Activated T-helper 17 cell treated with anti-CD3 and anti-CD28 coated beads, Interleukin-2, amount 50 U/mL, for 72 hours (primary cell): Measurements from ENCODE around the gene ZNF524. TPM values are rescaled to one million over a fixed set of nuclear protein-coding genes. Genes with fewer than 3 reads are reported as not detected.

Experiments
- ATAC-seq: fragments of 150-1000 bp; cut with Tn5 transposase; replicated peaks from 2 replicates; pipeline ENCODE4 v1.10.0; 2021; ENCODE audit warnings: mild to moderate bottlenecking, moderate library complexity
- H3K27ac Mint-ChIP-seq: one replicate; pipeline ENCODE4 v1.8.0; 2022; ENCODE audit warnings: mixed read lengths
- H3K27me3 Mint-ChIP-seq: one replicate; pipeline ENCODE4 v1.8.0; 2022; ENCODE audit warnings: mixed read lengths
- H3K36me3 Mint-ChIP-seq: one replicate; pipeline ENCODE4 v1.8.0; 2022; ENCODE audit warnings: low read depth, mild to moderate bottlenecking, mixed read lengths
- H3K4me1 Mint-ChIP-seq: one replicate; pipeline ENCODE4 v1.8.0; 2022; ENCODE audit warnings: mixed read lengths
- H3K4me3 Mint-ChIP-seq: one replicate; pipeline ENCODE4 v1.8.0; 2022; ENCODE audit warnings: mild to moderate bottlenecking, mixed read lengths
- H3K9me3 Mint-ChIP-seq: one replicate; pipeline ENCODE4 v1.8.0; 2022; ENCODE audit warnings: mixed read lengths
- total RNA-seq, 2 donors: library from RNA; stranded (reverse); gene quantifications; one replicate each; pipeline ENCODE4 v1.2.3, GENCODE V29; 2022

ZNF524 gene
- total RNA-seq, 2 donors from 2014 or later: 20.1 to 25.3 TPM

- H3K9me3 Mint-ChIP-seq: no peaks in the 10 kb centered on the region
- H3K4me3 Mint-ChIP-seq: no peak overlapping the region
- ATAC-seq: no peak
- H3K27ac Mint-ChIP-seq: no peak overlapping the region
- H3K36me3 Mint-ChIP-seq: peaks cover 51% of the 10 kb centered on the region
- peaks cover 16% of the 10 kb centered on the region for H3K4me1 Mint-ChIP-seq
- H3K27me3 Mint-ChIP-seq: no peaks in the 10 kb centered on the region
These were observed 52.4 kb downstream of the ZNF524 start for GRCh38 chr19:55652311-55653128.

Other genes starting within 250 kb of the ZNF524 start
- gene COX6B2, start 245.6 kb upstream of the ZNF524 start, total RNA-seq: under 1 TPM; 0.15 to 0.50 TPM
- not detected for gene GARIN5B, start 237.0 kb upstream of the ZNF524 start, total RNA-seq
- under 1 TPM; 0.15 to 0.95 TPM for gene IL11, start 229.8 kb upstream of the ZNF524 start, total RNA-seq
- gene TMEM190, start 223.5 kb upstream of the ZNF524 start, total RNA-seq: not detected
- 10 to 100 TPM in 1 of 2 donors, 1 to 10 TPM in 1; 7.2 to 11.5 TPM for gene TMEM238, start 216.0 kb upstream of the ZNF524 start, total RNA-seq
- 1,000 to 10,000 TPM; 2,155 to 2,438 TPM for gene RPL28, start 214.4 kb upstream of the ZNF524 start, total RNA-seq
- gene UBE2S, start 192.5 kb upstream of the ZNF524 start, total RNA-seq: 100 to 1,000 TPM; 183 to 343 TPM
- under 1 TPM in 1 of 2 donors, not detected in 1; 0.11 TPM for gene SHISA7, start 157.0 kb upstream of the ZNF524 start, total RNA-seq
- gene ISOC2, start 138.6 kb upstream of the ZNF524 start, total RNA-seq: 10 to 100 TPM; 21.2 to 39.5 TPM
- gene C19orf85, start 135.5 kb upstream of the ZNF524 start, total RNA-seq: not detected
- 10 to 100 TPM; 11.1 to 11.3 TPM for gene ZNF628, start 123.7 kb upstream of the ZNF524 start, total RNA-seq
- gene NAT14, start 115.1 kb upstream of the ZNF524 start, total RNA-seq: 10 to 100 TPM in 1 of 2 donors, 1 to 10 TPM in 1; 7.1 to 12.3 TPM
- gene SSC5D, start 111.9 kb upstream of the ZNF524 start, total RNA-seq: under 1 TPM; 0.41 to 0.69 TPM
- gene SBK2, start 63.2 kb upstream of the ZNF524 start, total RNA-seq: not detected
- gene SBK3, start 54.7 kb upstream of the ZNF524 start, total RNA-seq: not detected
- 1 to 10 TPM; 4.7 to 6.5 TPM for gene ZNF579, start 19.4 kb upstream of the ZNF524 start, total RNA-seq
- 10 to 100 TPM in 1 of 2 donors, 1 to 10 TPM in 1; 8.7 to 12.9 TPM for gene FIZ1, start 771 bp upstream of the ZNF524 start, total RNA-seq
- gene ZNF865, start 5.4 kb downstream of the ZNF524 start, total RNA-seq: 10 to 100 TPM; 11.9 to 13.2 TPM
- 1 to 10 TPM; 4.6 to 5.3 TPM for gene ZNF784, start 24.3 kb downstream of the ZNF524 start, total RNA-seq
- 10 to 100 TPM; 21.9 to 22.2 TPM for gene ZNF580, start 40.7 kb downstream of the ZNF524 start, total RNA-seq
- gene ZNF581, start 43.4 kb downstream of the ZNF524 start, total RNA-seq: 10 to 100 TPM; 26.4 to 35.6 TPM
- gene CCDC106, start 47.9 kb downstream of the ZNF524 start, total RNA-seq: 1 to 10 TPM; 2.4 to 2.6 TPM
- gene U2AF2, start 54.7 kb downstream of the ZNF524 start, total RNA-seq: 100 to 1,000 TPM; 254 to 333 TPM
- gene EPN1, start 74.9 kb downstream of the ZNF524 start, total RNA-seq: 10 to 100 TPM; 29.2 to 45.1 TPM
- not detected for gene NLRP9, start 138.1 kb downstream of the ZNF524 start, total RNA-seq
- gene RFPL4A, start 158.8 kb downstream of the ZNF524 start, total RNA-seq: not detected
- gene RFPL4AL1, start 168.8 kb downstream of the ZNF524 start, total RNA-seq: not detected
- gene NLRP11, start 231.7 kb downstream of the ZNF524 start, total RNA-seq: under 1 TPM in 1 of 2 donors, not detected in 1; 0.11 TPM
- gene NLRP4, start 236.3 kb downstream of the ZNF524 start, total RNA-seq: not detected